Loucy (cell line): ENCODE results near the gene CYP3A4.

ENCODE experiments used
- CTCF ChIP-seq: fragments of 200-600 bp; sonication (generic); conservative IDR thresholded peaks from 2 replicates; pipeline ENCODE4 v1.5.1; 2014; ENCODE audit warnings: mild to moderate bottlenecking, antibody characterized with exemption, low read length
- EZH2phosphoT487 ChIP-seq: fragments of 200-600 bp; IDR thresholded peaks from 2 replicates; pipeline ENCODE4 v1.6.1; 2018; ENCODE audit warnings: antibody characterized with exemption, mild to moderate bottlenecking, moderate library complexity, borderline replicate concordance

DNA sequence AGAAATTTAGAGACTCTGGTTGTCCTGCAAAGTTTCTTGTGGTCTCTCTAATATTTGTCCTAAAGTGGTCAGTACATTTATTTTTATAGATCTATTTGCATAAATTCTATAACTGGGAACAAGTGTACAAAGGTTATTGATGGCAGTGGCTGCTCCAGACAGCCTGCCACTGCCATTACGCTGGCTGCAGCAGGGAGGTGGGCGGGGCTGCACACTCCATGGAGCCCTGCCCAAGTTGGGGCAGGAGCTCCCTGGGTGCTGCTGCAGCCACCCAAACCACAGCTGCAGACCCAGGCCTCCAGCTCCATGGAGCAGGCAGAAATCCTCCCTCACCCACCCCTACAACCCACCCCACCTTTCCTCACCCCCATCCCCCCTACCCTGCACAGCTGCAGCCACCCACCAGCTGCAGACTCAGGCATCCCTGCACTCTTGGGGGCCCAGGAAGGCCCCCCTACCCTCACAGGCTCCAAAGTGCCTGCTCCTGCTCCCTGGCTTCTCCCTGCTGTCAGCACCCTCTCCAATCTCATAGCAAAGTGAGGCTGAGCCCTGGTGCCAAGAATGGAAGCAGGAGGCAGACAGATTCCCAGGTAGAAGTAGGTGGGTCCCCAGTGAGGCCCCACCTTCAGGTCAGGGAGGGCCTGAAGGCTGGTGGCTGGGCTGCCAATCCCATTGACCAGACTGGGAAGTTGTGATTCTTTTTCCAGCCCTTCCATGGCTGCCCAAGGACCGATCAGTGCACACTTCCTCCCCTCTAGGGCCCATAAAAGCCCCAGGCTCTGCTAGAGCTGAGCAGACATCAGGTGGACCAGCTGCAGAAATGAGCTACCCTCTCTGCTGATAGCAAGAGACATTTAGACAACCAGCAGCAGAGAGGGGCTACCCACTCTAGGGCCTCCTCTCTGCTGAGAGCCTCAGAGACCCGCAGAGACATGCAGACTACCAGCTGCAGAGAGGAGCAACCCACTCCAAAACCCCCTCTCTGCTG is 39.0 kb upstream of the CYP3A4 start:
- no peak for TF ChIP-seq CTCF
- TF ChIP-seq EZH2phosphoT487 = no peak
